Lower leg skin (tissue), 3 donors: ENCODE results near the gene SERTM1.

Source experiments
- POLR2A ChIP-seq, 2 donors: fragments of 450-650 bp; IDR thresholded peaks; one replicate each; pipeline ENCODE4 v1.6.1; 2016 to 2017; ENCODE audit warnings: antibody characterized with exemption in 2 of 2, mild to moderate bottlenecking in 1 of 2, moderate library complexity in 1 of 2
- TF ChIP-seq, protein P1 (sequence below), 3 donors: fragments of 450-650 bp; IDR thresholded peaks; one replicate each; pipeline ENCODE4 v1.5.1; 2016; ENCODE audit warnings: antibody characterized with exemption in 3 of 3, mild to moderate bottlenecking in 3 of 3, moderate library complexity in 2 of 3

- TF ChIP-seq, protein P1, sequence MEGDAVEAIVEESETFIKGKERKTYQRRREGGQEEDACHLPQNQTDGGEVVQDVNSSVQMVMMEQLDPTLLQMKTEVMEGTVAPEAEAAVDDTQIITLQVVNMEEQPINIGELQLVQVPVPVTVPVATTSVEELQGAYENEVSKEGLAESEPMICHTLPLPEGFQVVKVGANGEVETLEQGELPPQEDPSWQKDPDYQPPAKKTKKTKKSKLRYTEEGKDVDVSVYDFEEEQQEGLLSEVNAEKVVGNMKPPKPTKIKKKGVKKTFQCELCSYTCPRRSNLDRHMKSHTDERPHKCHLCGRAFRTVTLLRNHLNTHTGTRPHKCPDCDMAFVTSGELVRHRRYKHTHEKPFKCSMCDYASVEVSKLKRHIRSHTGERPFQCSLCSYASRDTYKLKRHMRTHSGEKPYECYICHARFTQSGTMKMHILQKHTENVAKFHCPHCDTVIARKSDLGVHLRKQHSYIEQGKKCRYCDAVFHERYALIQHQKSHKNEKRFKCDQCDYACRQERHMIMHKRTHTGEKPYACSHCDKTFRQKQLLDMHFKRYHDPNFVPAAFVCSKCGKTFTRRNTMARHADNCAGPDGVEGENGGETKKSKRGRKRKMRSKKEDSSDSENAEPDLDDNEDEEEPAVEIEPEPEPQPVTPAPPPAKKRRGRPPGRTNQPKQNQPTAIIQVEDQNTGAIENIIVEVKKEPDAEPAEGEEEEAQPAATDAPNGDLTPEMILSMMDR (IDR thresholded peaks at IDR 0.05), result no peak
- TF ChIP-seq POLR2A (IDR thresholded peaks at IDR 0.05), result no peak
Observed at GRCh38 chr13:36639610-36640009, 34.2 kb upstream of the SERTM1 start.
